ENCODE data around the gene CNOT1. TPM values are rescaled to one million over a fixed set of nuclear protein-coding genes. Genes with fewer than 3 reads are reported as not detected.

The CNOT1 gene
- total RNA-seq, 1 experiment from 2014 or later: 273 TPM

- no peak for DNase-seq (ENCODE audit: low spot score)
- in situ Hi-C loops (cut with HindIII; ENCODE audit: low sequenced_read_pairs): loop anchor here (5.0 to 10.0 kb wide), 2 partner anchors 52 to 90 kb away; partner anchors contain the start of gene CNOT1
Observed at GRCh38 chr16:58535100-58535499, 94.5 kb downstream of the CNOT1 start.

- in situ Hi-C loops (cut with HindIII; ENCODE audit: low sequenced_read_pairs): loop anchor here (10.0 kb wide), 1 partner anchor 91 kb away; the partner anchor contains the start of gene CNOT1
- DNase-seq (ENCODE audit: low spot score): peak; percentile 18
Observed at GRCh38 chr16:58533751-58534470, 95.7 kb downstream of the CNOT1 start.

- DNase-seq (ENCODE audit: low spot score): no peak
- in situ Hi-C loops (cut with HindIII; ENCODE audit: low sequenced_read_pairs): loop anchor here (10.0 kb wide), 1 partner anchor 92 kb away; the partner anchor contains the start of gene CNOT1
Observed at GRCh38 chr16:58532414-58532813, 97.2 kb downstream of the CNOT1 start.

GRCh38 chr16:58530179-58530578 lies 99.4 kb downstream of the CNOT1 start:
- DNase-seq (ENCODE audit: low spot score): no peak
- in situ Hi-C loops (cut with HindIII; ENCODE audit: low sequenced_read_pairs): loop anchor here (10.0 kb wide), 1 partner anchor 95 kb away; the partner anchor contains the start of gene CNOT1

- in situ Hi-C loops (cut with HindIII; ENCODE audit: low sequenced_read_pairs): no loop called here
- no peak for DNase-seq (ENCODE audit: low spot score)
Observed at GRCh38 chr16:58519707-58520106, 109.9 kb downstream of the CNOT1 start.

- no peak for DNase-seq (ENCODE audit: low spot score)
- in situ Hi-C loops (cut with HindIII; ENCODE audit: low sequenced_read_pairs): no loop called here
Observed at GRCh38 chr16:58518980-58519368, 110.7 kb downstream of the CNOT1 start.

GRCh38 chr16:58518083-58518979 lies 111.3 kb downstream of the CNOT1 start:
- no peak for DNase-seq (ENCODE audit: low spot score)
- in situ Hi-C loops (cut with HindIII; ENCODE audit: low sequenced_read_pairs): no loop called here

- in situ Hi-C loops (cut with HindIII; ENCODE audit: low sequenced_read_pairs): no loop called here
- DNase-seq (ENCODE audit: low spot score): no peak
Observed at GRCh38 chr16:58516768-58517107, 112.9 kb downstream of the CNOT1 start.

- DNase-seq (ENCODE audit: low spot score): peak; percentile 30
- in situ Hi-C loops (cut with HindIII; ENCODE audit: low sequenced_read_pairs): no loop called here
Observed at GRCh38 chr16:58515871-58516767, 113.5 kb downstream of the CNOT1 start.

GRCh38 chr16:58515125-58515870 lies 114.3 kb downstream of the CNOT1 start, which contains the start of gene SETD6:
Gene SETD6 (plus strand): TSS chr16:58515517. CDS start chr16:58515538, 21 bp downstream.
- in situ Hi-C loops (cut with HindIII; ENCODE audit: low sequenced_read_pairs): no loop called here
- DNase-seq (ENCODE audit: low spot score): peak; percentile 90

- in situ Hi-C loops (cut with HindIII; ENCODE audit: low sequenced_read_pairs): no loop called here
- DNase-seq (ENCODE audit: low spot score): no peak
Observed at GRCh38 chr16:58513874-58514273, 115.8 kb downstream of the CNOT1 start.

- in situ Hi-C loops (cut with HindIII; ENCODE audit: low sequenced_read_pairs): no loop called here
- DNase-seq (ENCODE audit: low spot score): peak; percentile 68
Observed at GRCh38 chr16:58511933-58512815, 117.5 kb downstream of the CNOT1 start.

- in situ Hi-C loops (cut with HindIII; ENCODE audit: low sequenced_read_pairs): no loop called here
- DNase-seq (ENCODE audit: low spot score): no peak
Observed at GRCh38 chr16:58510776-58511628, 118.6 kb downstream of the CNOT1 start.

GRCh38 chr16:58510097-58510775 lies 119.4 kb downstream of the CNOT1 start:
- in situ Hi-C loops (cut with HindIII; ENCODE audit: low sequenced_read_pairs): no loop called here
- DNase-seq (ENCODE audit: low spot score): no peak

GRCh38 chr16:58509256-58510096 lies 120.2 kb downstream of the CNOT1 start:
- in situ Hi-C loops (cut with HindIII; ENCODE audit: low sequenced_read_pairs): no loop called here
- no peak for DNase-seq (ENCODE audit: low spot score)
